HepG2 (cell line): ENCODE results near the gene CYSTM1. TPM values are rescaled to one million over a fixed set of nuclear protein-coding genes. Genes with fewer than 3 reads are reported as not detected.

Experiments
- ADNP ChIP-seq: sonication (generic); formaldehyde crosslinking; IDR thresholded peaks from 2 replicates; pipeline ENCODE4 v1.4.0; 2020; ENCODE audit warnings: missing genetic modification reagents
- ASH2L ChIP-seq: fragments of 300-600, 200-600 bp; sonication (generic); IDR thresholded peaks from 2 replicates; pipeline ENCODE4 v1.7.0; 2017; ENCODE audit warnings: low read depth, mild to moderate bottlenecking, moderate library complexity, mixed read lengths, low read length; ENCODE audit not compliant: insufficient read length
- CHCHD3 ChIP-seq: sonication (generic); formaldehyde crosslinking; IDR thresholded peaks from 2 replicates; pipeline ENCODE4 v1.8.0; 2022; ENCODE audit warnings: mild to moderate bottlenecking, missing genetic modification reagents, moderate library complexity
- JUN ChIP-seq: sonication (generic); formaldehyde crosslinking; IDR thresholded peaks from 2 replicates; pipeline ENCODE4 v1.4.0; 2020; ENCODE audit warnings: mild to moderate bottlenecking, missing genetic modification reagents
- KDM5B ChIP-seq: sonication (generic); formaldehyde crosslinking; IDR thresholded peaks from 2 replicates; pipeline ENCODE4 v1.4.0; 2020; ENCODE audit warnings: missing genetic modification reagents, mild to moderate bottlenecking, borderline replicate concordance
- MLLT10 ChIP-seq: sonication (generic); formaldehyde crosslinking; IDR thresholded peaks from 2 replicates; pipeline ENCODE4 v1.4.0; 2020; ENCODE audit warnings: missing genetic modification reagents
- ZNF136 ChIP-seq: sonication (generic); formaldehyde crosslinking; IDR thresholded peaks from 2 replicates; pipeline ENCODE4 v1.8.1; 2022; ENCODE audit warnings: low read depth, mild to moderate bottlenecking, moderate library complexity, missing genetic modification reagents
- ZNF615 ChIP-seq: sonication (generic); formaldehyde crosslinking; IDR thresholded peaks from 2 replicates; pipeline ENCODE4 v1.5.0; 2020; ENCODE audit warnings: mild to moderate bottlenecking, missing genetic modification reagents, borderline replicate concordance
- polyA plus RNA-seq, 8 experiments: library from polyadenylated mRNA; depleted of rRNA in 3 of 8; stranded (reverse) in 7 of 8; unstranded in 1 of 8; fragments of >200 nt; fragmentation: Illumina TruSeq in 4 of 8; extraction: Trizol in 4 of 8; gene quantifications; 2 replicates each; pipeline versions ENCODE4 v1.2.1 to v1.2.3, GENCODE V29; 2011 to 2016; ENCODE audit warnings: low read depth in 4 of 8, missing spikeins in 1 of 8, mixed read lengths in 1 of 8; ENCODE audit not compliant: insufficient read depth in 1 of 8
- total RNA-seq, 5 experiments: library from RNA; depleted of rRNA; stranded (reverse); fragments of >200 nt; fragmentation: Illumina TruSeq; extraction: Trizol; gene quantifications; 2 replicates each; pipeline ENCODE4 v1.2.3, GENCODE V29; 2016; ENCODE audit warnings: low read depth in 1 of 5
- TF ChIP-seq, protein P1 (sequence below): sonication (generic); formaldehyde crosslinking; IDR thresholded peaks from 2 replicates; pipeline ENCODE4 v1.4.0; 2020; ENCODE audit warnings: missing genetic modification reagents
- TF ChIP-seq, protein P2 (sequence below), 2 experiments: sonication (generic) in 1 of 2; formaldehyde crosslinking in 1 of 2; IDR thresholded peaks; 2 replicates each; pipeline versions ENCODE4 v1.6.1 to v1.9.0; 2014 to 2022; ENCODE audit warnings: antibody characterized with exemption in 1 of 2, borderline replicate concordance in 1 of 2, inconsistent platforms in 1 of 2, low read depth in 1 of 2, missing genetic modification reagents in 1 of 2
- TF ChIP-seq, protein P3 (sequence below): sonication (generic); formaldehyde crosslinking; IDR thresholded peaks from 2 replicates; pipeline ENCODE4 v1.9.0; 2021; ENCODE audit warnings: missing genetic modification reagents, borderline replicate concordance

The CYSTM1 gene
- total and polyA plus RNA-seq, 2 of the 13 experiments (the other 11 are each of a cell fraction or from before 2014, with no cell fraction given), result 40.0 to 73.4 TPM

DNA sequence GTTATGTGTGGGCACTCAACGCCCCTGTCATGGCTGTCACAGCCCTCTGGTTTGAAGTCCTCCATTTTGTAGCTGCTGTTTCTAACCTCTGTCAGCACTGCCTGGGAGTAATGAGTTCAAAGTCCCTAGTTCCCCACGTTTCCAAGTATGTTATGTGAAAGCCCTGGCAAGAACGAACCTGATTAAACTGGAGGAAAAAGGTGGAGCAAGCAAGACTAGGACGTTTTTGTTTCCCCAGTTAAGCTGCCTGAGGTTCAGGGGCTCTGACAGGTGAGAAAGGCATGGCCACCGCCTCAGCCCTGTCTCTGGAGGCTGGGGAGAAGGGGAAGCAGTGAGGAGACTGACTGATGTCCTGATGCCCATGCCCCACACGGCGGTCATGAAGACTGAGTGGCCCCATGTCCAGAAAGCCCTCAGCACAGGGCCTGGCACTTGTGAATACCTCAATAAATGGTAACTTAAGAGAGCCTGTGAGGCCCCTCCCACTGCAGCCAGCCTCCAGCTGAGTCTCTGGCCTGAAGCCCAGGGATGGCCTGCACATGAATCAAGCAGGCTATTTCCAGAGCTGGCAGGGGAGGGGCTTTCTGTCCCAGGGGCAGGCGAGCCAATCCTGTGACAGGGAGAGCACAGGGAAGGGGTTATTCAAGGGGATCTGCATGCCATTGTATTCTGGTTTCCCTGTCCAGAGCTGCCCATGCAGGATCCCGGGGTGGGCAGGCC, 66.2 kb downstream of the CYSTM1 start (continued):
- TF ChIP-seq ZNF136 (CRISPR knock-in tag) (no peak), ZNF615 (CRISPR knock-in tag) (no peak), JUN (no peak), CHCHD3 (no peak), ADNP (CRISPR knock-in tag) (no peak), MLLT10 (CRISPR knock-in tag) (no peak), ASH2L (peak; percentile 55), KDM5B (peak; percentile 46; the same call in 1 of the 2 replicates)
- TF ChIP-seq, protein P1, sequence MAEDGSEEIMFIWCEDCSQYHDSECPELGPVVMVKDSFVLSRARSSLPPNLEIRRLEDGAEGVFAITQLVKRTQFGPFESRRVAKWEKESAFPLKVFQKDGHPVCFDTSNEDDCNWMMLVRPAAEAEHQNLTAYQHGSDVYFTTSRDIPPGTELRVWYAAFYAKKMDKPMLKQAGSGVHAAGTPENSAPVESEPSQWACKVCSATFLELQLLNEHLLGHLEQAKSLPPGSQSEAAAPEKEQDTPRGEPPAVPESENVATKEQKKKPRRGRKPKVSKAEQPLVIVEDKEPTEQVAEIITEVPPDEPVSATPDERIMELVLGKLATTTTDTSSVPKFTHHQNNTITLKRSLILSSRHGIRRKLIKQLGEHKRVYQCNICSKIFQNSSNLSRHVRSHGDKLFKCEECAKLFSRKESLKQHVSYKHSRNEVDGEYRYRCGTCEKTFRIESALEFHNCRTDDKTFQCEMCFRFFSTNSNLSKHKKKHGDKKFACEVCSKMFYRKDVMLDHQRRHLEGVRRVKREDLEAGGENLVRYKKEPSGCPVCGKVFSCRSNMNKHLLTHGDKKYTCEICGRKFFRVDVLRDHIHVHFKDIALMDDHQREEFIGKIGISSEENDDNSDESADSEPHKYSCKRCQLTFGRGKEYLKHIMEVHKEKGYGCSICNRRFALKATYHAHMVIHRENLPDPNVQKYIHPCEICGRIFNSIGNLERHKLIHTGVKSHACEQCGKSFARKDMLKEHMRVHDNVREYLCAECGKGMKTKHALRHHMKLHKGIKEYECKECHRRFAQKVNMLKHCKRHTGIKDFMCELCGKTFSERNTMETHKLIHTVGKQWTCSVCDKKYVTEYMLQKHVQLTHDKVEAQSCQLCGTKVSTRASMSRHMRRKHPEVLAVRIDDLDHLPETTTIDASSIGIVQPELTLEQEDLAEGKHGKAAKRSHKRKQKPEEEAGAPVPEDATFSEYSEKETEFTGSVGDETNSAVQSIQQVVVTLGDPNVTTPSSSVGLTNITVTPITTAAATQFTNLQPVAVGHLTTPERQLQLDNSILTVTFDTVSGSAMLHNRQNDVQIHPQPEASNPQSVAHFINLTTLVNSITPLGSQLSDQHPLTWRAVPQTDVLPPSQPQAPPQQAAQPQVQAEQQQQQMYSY (CRISPR knock-in tag), result no peak
- TF ChIP-seq, protein P2, sequence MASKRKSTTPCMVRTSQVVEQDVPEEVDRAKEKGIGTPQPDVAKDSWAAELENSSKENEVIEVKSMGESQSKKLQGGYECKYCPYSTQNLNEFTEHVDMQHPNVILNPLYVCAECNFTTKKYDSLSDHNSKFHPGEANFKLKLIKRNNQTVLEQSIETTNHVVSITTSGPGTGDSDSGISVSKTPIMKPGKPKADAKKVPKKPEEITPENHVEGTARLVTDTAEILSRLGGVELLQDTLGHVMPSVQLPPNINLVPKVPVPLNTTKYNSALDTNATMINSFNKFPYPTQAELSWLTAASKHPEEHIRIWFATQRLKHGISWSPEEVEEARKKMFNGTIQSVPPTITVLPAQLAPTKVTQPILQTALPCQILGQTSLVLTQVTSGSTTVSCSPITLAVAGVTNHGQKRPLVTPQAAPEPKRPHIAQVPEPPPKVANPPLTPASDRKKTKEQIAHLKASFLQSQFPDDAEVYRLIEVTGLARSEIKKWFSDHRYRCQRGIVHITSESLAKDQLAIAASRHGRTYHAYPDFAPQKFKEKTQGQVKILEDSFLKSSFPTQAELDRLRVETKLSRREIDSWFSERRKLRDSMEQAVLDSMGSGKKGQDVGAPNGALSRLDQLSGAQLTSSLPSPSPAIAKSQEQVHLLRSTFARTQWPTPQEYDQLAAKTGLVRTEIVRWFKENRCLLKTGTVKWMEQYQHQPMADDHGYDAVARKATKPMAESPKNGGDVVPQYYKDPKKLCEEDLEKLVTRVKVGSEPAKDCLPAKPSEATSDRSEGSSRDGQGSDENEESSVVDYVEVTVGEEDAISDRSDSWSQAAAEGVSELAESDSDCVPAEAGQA (IDR thresholded peaks at IDR 0.05; ENCODE audit: low read depth), result no peak
- TF ChIP-seq, protein P2 (CRISPR knock-in tag; IDR thresholded peaks at IDR 0.05; ENCODE audit: borderline replicate concordance), result no peak
- TF ChIP-seq, protein P3, sequence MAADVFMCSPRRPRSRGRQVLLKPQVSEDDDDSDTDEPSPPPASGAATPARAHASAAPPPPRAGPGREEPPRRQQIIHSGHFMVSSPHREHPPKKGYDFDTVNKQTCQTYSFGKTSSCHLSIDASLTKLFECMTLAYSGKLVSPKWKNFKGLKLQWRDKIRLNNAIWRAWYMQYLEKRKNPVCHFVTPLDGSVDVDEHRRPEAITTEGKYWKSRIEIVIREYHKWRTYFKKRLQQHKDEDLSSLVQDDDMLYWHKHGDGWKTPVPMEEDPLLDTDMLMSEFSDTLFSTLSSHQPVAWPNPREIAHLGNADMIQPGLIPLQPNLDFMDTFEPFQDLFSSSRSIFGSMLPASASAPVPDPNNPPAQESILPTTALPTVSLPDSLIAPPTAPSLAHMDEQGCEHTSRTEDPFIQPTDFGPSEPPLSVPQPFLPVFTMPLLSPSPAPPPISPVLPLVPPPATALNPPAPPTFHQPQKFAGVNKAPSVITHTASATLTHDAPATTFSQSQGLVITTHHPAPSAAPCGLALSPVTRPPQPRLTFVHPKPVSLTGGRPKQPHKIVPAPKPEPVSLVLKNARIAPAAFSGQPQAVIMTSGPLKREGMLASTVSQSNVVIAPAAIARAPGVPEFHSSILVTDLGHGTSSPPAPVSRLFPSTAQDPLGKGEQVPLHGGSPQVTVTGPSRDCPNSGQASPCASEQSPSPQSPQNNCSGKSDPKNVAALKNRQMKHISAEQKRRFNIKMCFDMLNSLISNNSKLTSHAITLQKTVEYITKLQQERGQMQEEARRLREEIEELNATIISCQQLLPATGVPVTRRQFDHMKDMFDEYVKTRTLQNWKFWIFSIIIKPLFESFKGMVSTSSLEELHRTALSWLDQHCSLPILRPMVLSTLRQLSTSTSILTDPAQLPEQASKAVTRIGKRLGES, result no peak
